Loucy (cell line): ENCODE data around the gene P3H1.
A peak's percentile ranks its signal among the peaks of the same experiment; 100 is the strongest.

Source experiments
- H2AFZ ChIP-seq: fragments of 200-600 bp; sonication (generic); 2 replicates; pipeline ENCODE4 v1.6.0; 2016; ENCODE audit warnings: antibody characterized with exemption, mild to moderate bottlenecking, low read length, moderate library complexity
- H3F3A ChIP-seq: fragments of 200-600 bp; 2 replicates; pipeline ENCODE4 v1.6.0; 2016; ENCODE audit warnings: antibody characterized with exemption, low read depth, mild to moderate bottlenecking
- H3K27me3 ChIP-seq: fragments of 200-600 bp; sonication (generic); 2 replicates; pipeline ENCODE4 v1.6.1; 2014; ENCODE audit warnings: low read length, mild to moderate bottlenecking; ENCODE audit not compliant: insufficient read depth, poor library complexity, severe bottlenecking
- H3K36me3 ChIP-seq: fragments of 200-600 bp; sonication (generic); 2 replicates; pipeline ENCODE4 v1.6.1; 2016; ENCODE audit warnings: low read length; ENCODE audit not compliant: insufficient read depth
- H3K4me1 ChIP-seq: fragments of 200-600 bp; sonication (generic); 2 replicates; pipeline ENCODE4 v1.5.1; 2014; ENCODE audit warnings: low read length, mild to moderate bottlenecking; ENCODE audit not compliant: insufficient read depth, poor library complexity, severe bottlenecking
- H3K4me2 ChIP-seq: fragments of 200-600 bp; sonication (generic); 2 replicates; pipeline ENCODE4 v1.6.0; 2014; ENCODE audit warnings: antibody characterized with exemption, low read length, low read depth, mild to moderate bottlenecking; ENCODE audit not compliant: poor library complexity, severe bottlenecking
- H3K4me3 ChIP-seq: fragments of 200-600 bp; sonication (generic); 2 replicates; pipeline ENCODE4 v1.5.1; 2014; ENCODE audit warnings: low read length, mild to moderate bottlenecking, mixed read lengths; ENCODE audit not compliant: poor library complexity, severe bottlenecking
- H3K79me2 ChIP-seq: fragments of 200-600 bp; sonication (generic); 2 replicates; pipeline ENCODE4 v1.6.1; 2014; ENCODE audit warnings: low read length; ENCODE audit not compliant: insufficient read depth
- H3K9ac ChIP-seq: fragments of 200-600 bp; sonication (generic); 2 replicates; pipeline ENCODE4 v1.6.0; 2014; ENCODE audit warnings: mild to moderate bottlenecking, low read depth, low read length, moderate library complexity; ENCODE audit not compliant: poor library complexity, severe bottlenecking
- H3K9me2 ChIP-seq: fragments of 200-600 bp; sonication (generic); replicated peaks from 2 replicates; pipeline ENCODE4 v1.6.1; 2016; ENCODE audit warnings: low read depth, low read length, mixed read lengths
- H3K9me3 ChIP-seq: fragments of 200-600 bp; sonication (generic); 2 replicates; pipeline ENCODE4 v1.6.1; 2014; ENCODE audit warnings: mild to moderate bottlenecking, antibody characterized with exemption, low read length, low read depth; ENCODE audit not compliant: insufficient read depth
- H4K20me1 ChIP-seq: fragments of 200-600 bp; sonication (generic); 2 replicates; pipeline ENCODE4 v1.6.0; 2014; ENCODE audit warnings: antibody characterized with exemption, low read length, mild to moderate bottlenecking; ENCODE audit not compliant: insufficient read depth, poor library complexity, severe bottlenecking
- CTCF ChIP-seq: fragments of 200-600 bp; sonication (generic); conservative IDR thresholded peaks from 2 replicates; pipeline ENCODE4 v1.5.1; 2014; ENCODE audit warnings: mild to moderate bottlenecking, antibody characterized with exemption, low read length
- EZH2phosphoT487 ChIP-seq: fragments of 200-600 bp; IDR thresholded peaks from 2 replicates; pipeline ENCODE4 v1.6.1; 2018; ENCODE audit warnings: antibody characterized with exemption, mild to moderate bottlenecking, moderate library complexity, borderline replicate concordance

P3H1 gene

GRCh38 chr1:42736571-42737200 lies 30.1 kb downstream of the P3H1 start:
- no peaks in the 10 kb centered on the region for H3F3A ChIP-seq
- H3K9me2 ChIP-seq, result no peaks in the 10 kb centered on the region
- peaks cover 11% of the 10 kb centered on the region for H3K4me1 ChIP-seq
- TF ChIP-seq EZH2phosphoT487 (no peak), CTCF (no peak)
- H3K9ac ChIP-seq, result no peak overlapping the region
- H4K20me1 ChIP-seq, result no peaks in the 10 kb centered on the region
- no peaks in the 10 kb centered on the region for H3K9me3 ChIP-seq
- H3K79me2 ChIP-seq, result no peaks in the 10 kb centered on the region
- peak overlapping the region; percentile 83 for H2AFZ ChIP-seq
- no peaks in the 10 kb centered on the region for H3K36me3 ChIP-seq
- H3K4me3 ChIP-seq, result no peak overlapping the region
- peak overlapping the region; percentile 17 for H3K4me2 ChIP-seq
- no peaks in the 10 kb centered on the region for H3K27me3 ChIP-seq

- no peaks in the 10 kb centered on the region for H3K36me3 ChIP-seq
- no peaks in the 10 kb centered on the region for H3K27me3 ChIP-seq
- no peak overlapping the region for H3K4me3 ChIP-seq
- H2AFZ ChIP-seq, result no peak overlapping the region
- no peak overlapping the region for H3K4me2 ChIP-seq
- H3F3A ChIP-seq, result no peaks in the 10 kb centered on the region
- no peak for TF ChIP-seq EZH2phosphoT487
- TF ChIP-seq CTCF, result peak; percentile 30; the same call in 1 of the 2 replicates
- peaks cover 11% of the 10 kb centered on the region for H3K4me1 ChIP-seq
- H3K79me2 ChIP-seq, result no peaks in the 10 kb centered on the region
- H3K9me2 ChIP-seq, result no peaks in the 10 kb centered on the region
- no peaks in the 10 kb centered on the region for H3K9me3 ChIP-seq
- H4K20me1 ChIP-seq, result no peaks in the 10 kb centered on the region
- H3K9ac ChIP-seq, result no peak overlapping the region
These were observed 30.7 kb downstream of the P3H1 start for GRCh38 chr1:42736152-42736551.

GRCh38 chr1:42735477-42736105 lies 31.2 kb downstream of the P3H1 start:
- H3K4me3 ChIP-seq, result no peak overlapping the region
- no peak overlapping the region for H2AFZ ChIP-seq
- no peaks in the 10 kb centered on the region for H3K27me3 ChIP-seq
- H3K79me2 ChIP-seq, result no peaks in the 10 kb centered on the region
- H3K9me3 ChIP-seq, result no peaks in the 10 kb centered on the region
- no peaks in the 10 kb centered on the region for H3K9me2 ChIP-seq
- H3K4me1 ChIP-seq, result peaks cover 11% of the 10 kb centered on the region
- H3K4me2 ChIP-seq, result no peak overlapping the region
- no peaks in the 10 kb centered on the region for H3F3A ChIP-seq
- no peaks in the 10 kb centered on the region for H3K36me3 ChIP-seq
- no peak for TF ChIP-seq CTCF
- TF ChIP-seq EZH2phosphoT487, result no peak
- no peak overlapping the region for H3K9ac ChIP-seq
- H4K20me1 ChIP-seq, result no peaks in the 10 kb centered on the region
